ENCODE results near the gene OR8D1.

OR8D1 gene

DNA sequence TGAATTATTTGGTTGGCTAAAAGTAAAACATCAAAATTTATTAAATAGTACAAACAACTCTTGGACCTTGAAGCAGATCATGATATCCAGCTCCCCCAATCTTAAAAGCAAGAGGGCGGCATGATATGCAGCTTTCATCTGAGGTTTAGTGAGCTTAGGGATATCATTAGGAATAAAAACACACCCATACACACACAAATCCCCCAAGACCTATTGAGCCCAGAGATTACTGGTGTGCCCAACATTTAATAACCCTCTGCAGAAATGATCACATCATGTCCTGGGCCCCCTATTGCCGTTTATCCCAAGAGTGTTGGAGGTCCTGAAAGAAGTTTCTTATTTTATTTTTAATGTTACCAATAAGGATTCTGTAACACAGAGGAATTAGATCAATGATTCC, at the start of gene OR8D1:
Gene OR8D1, minus strand, starts transcription at position 101 of the 400 bp plus-strand sequence. CDS start 3,183 bp downstream, outside the sequence.
- TF ChIP-seq, protein P1, sequence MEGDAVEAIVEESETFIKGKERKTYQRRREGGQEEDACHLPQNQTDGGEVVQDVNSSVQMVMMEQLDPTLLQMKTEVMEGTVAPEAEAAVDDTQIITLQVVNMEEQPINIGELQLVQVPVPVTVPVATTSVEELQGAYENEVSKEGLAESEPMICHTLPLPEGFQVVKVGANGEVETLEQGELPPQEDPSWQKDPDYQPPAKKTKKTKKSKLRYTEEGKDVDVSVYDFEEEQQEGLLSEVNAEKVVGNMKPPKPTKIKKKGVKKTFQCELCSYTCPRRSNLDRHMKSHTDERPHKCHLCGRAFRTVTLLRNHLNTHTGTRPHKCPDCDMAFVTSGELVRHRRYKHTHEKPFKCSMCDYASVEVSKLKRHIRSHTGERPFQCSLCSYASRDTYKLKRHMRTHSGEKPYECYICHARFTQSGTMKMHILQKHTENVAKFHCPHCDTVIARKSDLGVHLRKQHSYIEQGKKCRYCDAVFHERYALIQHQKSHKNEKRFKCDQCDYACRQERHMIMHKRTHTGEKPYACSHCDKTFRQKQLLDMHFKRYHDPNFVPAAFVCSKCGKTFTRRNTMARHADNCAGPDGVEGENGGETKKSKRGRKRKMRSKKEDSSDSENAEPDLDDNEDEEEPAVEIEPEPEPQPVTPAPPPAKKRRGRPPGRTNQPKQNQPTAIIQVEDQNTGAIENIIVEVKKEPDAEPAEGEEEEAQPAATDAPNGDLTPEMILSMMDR (IDR thresholded peaks at IDR 0.05): no peak

- TF ChIP-seq, protein P1 (IDR thresholded peaks at IDR 0.05): no peak
Observed at GRCh38 chr11:124359566-124359965, 45.8 kb upstream of the OR8D1 start.

DNA sequence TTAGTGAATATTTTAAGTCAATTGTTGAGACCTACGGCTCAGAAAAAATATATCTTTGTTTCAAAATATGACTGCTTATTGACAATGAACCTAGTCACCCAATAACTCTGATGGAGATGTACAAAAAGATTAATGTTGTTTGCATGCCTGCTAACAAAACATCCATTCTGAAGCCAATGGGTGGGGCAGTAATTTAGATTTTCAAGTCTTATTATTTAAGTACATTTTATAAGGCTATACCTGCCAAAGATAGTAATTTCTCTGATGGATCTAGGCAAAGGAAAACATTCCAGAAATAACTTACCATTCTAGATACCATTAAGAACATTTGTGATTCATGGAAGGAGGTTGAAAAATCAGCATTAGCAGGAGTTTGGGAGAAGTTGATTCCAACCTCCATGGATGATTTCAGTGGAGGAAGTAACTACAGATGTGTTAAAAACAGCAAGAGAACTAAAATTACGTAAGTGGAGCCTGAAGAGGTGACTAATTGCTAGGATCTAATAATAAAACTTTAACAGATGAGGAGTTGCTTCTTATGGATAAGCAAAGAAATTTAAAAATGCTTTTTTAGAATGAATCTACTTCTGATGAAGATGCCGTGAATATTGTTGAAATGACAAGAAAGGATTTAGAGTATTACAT, 32.7 kb upstream of the OR8D1 start:
- TF ChIP-seq, protein P1 (IDR thresholded peaks at IDR 0.05): no peak

DNA sequence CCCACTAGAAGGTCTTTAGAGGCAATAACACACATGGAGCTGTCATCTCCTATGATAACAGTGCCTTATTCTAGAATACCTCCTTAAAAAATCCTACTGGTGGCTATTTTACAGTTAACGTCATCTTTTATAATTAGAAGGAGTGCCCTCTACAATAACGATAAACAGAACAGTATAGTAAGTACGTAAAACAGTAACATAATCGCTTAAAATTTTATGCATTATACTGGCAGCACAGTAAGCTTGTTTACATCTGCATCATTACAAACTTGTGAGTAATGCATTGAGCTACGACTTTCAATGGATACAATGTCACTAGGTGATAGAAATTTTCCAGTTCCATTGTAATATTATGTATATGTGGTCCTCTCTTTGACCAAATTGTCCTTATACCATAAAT, 30.6 kb upstream of the OR8D1 start:
- TF ChIP-seq, protein P1 (IDR thresholded peaks at IDR 0.05): no peak

DNA sequence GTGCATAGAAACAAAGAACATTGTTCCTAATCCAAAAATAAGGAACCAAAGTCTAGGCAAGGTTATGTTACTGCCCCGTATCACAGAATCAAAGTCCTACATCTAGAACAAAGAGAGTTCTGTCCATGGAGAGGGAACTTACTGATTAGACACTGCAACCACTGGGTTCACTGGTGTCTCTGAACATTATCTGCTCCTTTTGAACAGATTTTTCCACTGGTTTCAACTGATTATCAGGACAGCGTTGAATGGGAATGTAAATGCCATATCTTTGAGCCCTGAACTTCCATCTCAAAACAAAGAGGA, 26.3 kb upstream of the OR8D1 start:
- TF ChIP-seq, protein P1 (IDR thresholded peaks at IDR 0.05): no peak

- TF ChIP-seq, protein P1 (IDR thresholded peaks at IDR 0.05): no peak
Observed at GRCh38 chr11:124339396-124340141, 25.8 kb upstream of the OR8D1 start.

- TF ChIP-seq, protein P1 (IDR thresholded peaks at IDR 0.05): no peak
Observed at GRCh38 chr11:124331873-124332272, 18.1 kb upstream of the OR8D1 start.
